ENCODE measurements around the gene ICAM1. TPM values are rescaled to one million over a fixed set of nuclear protein-coding genes. Genes with fewer than 3 reads are reported as not detected.
"Not testable (repeated sequence)": the region's sequence is repeated elsewhere in the genome, so short reads cannot be mapped to it uniquely, and the experiment has no call there.

The ICAM1 gene
- total RNA-seq, 2 donors from 2014 or later, result 12.0 to 28.5 TPM

- ATAC-seq (no peak), DNase-seq (no peak)
- intact Hi-C loops (cut with DNase I), result no loop called here
Observed at GRCh38 chr19:10237702-10238101, 33.2 kb upstream of the ICAM1 start.

DNA sequence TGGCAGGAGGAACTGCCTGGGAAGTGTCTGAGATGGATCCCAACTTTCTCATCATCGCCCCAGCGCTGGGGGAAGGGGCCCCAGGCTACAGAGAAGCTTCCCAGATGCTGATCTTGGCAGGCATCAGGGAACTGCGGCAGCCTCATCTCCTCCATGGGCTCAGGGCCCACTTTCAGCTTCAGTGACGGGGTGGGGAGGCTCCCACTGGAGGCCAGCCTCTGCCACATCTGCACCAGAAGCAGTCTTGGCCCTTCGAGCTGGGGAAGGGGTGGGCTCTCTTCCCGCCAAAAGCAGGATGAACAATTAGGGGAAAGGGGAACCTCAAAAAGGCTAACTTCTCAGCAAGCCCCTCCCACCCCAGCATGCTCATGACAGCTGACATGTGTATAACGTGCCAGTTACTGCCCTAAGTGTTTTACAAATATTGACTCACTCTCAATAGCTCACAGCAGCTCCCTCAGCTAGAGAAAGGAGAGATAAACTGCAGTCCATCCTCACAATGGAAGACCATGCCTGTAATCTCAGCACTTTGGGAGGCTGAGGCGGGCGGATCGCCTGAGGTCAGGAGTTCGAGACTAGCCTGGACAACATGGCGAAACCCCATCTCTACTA lies 32.6 kb upstream of the ICAM1 start:
- DNase-seq, result peak; percentile 69
- ATAC-seq, result peak; percentile 66 to 81
- intact Hi-C loops (cut with DNase I), result no loop called here

DNA sequence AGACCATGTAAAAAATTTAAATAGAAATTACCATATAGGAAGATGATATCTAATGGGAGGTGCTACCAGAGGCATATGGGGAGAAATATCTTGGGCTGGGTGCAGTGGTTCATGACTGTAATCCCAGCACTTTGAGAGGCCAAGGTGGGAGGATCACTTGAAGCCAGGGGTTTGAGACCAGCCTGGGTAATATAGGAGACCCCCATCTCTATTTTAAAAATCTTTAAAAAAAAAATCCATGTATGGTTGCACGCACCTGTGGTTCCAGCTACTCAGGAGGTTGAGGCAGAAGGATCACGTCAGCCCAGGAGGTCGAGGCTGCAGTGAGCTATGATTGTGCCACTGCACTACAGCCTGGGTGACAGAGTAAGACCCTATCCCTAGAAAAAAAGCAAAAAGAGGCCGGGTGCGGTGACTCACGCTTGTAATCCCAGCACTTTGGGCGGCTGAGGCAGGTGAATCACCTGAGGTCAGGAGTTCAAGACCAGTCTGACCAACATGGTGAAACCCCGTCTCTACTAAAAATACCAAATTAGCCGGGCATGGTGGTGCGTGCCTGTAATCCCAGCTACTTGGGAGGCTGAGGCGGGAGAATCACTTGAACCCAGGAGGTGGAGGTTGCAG lies 29.0 kb upstream of the ICAM1 start:
- not testable (repeated sequence) for ATAC-seq, DNase-seq
- intact Hi-C loops (cut with DNase I), result loop anchor here in 1 of 2 donors (10.0 kb wide), 1 partner anchor 47 kb away; the partner anchor contains the start of gene DNMT1

DNA sequence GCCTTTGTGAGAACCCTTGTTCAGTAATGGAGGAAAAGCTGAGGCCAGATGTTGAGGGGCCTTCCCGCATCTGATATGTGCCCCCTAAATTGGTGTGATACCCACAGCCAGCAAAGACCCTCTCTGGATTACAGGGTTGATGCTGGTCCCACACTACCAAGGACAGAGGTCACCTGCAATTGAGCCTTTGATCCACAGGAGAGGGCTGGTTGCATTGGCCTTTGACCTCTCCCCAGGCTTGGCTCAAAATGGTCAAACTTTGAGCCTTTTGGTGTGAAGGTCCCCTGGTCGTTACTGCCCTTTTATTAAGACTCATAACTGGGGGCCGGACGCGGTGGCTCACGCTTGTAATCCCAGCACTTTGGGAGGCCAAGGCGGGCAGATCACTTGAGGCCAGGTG lies 27.3 kb upstream of the ICAM1 start:
- ATAC-seq (no peak), DNase-seq (no peak)
- intact Hi-C loops (cut with DNase I), result loop anchor here in 1 of 2 donors (10.0 kb wide), 1 partner anchor 49 kb away; the partner anchor contains the start of gene DNMT1

DNA sequence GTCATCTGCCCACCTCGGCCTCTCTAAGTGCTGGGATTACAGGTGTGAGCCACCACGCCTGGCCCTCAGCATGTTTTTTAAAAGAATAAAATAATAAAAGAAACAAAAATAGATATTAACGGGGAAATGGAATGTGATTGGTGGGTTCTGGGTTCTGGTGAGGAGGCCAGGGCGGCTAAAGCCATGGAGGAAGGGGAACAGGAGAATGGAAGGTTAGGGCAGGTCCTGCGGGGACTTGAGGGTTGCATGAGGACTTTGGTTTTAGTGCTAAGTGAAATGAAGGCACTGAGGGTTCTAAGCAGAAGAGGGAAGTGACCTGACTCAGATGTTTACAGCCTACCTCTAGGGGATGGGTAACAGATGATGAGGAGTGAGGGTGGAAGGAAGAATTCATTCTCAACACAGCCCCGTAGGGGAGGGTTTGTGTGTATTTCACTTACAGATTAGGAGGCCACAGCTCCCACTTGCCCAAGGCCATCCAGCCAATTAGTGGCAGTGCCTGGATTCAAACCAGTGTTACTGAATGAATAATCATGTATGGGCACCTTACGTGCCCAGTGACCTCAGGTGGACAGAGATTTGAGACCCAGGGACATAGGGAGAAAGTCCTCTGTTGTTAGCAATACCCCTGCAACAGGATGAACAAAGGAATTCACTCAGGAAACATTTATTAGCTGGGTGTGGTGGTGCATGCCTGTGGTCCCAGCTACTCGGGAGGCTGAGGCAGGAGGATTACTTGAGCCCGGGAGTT lies 25.6 kb upstream of the ICAM1 start:
- DNase-seq (no peak), ATAC-seq (no peak)
- intact Hi-C loops (cut with DNase I), result loop anchor here in 1 of 2 donors (10.0 kb wide), 1 partner anchor 51 kb away; the partner anchor contains the start of gene DNMT1

DNA sequence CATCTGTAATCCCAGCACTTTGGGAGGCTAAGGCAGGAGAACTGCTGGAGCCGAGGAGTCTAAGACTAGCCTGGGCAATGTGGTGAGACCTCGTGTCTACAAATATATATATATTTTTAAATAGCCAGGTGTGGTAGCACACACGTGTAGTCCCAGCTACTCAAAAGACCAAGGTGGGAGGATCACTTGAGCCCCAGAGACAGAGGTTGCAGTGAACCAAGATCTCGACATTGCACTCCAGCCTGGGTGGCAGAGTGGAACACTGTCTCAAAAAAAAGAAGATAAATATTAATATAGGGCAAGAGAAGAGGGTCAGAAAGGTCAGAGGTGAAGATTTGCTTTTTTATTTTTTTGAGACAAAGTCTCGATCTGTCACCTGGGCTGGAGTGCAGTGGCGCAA lies 24.4 kb upstream of the ICAM1 start:
- DNase-seq, result no peak
- ATAC-seq, result no peak
- intact Hi-C loops (cut with DNase I), result loop anchor here in 1 of 2 donors (10.0 kb wide), 1 partner anchor 52 kb away; the partner anchor contains the start of gene DNMT1

GRCh38 chr19:10251792-10252694 lies 18.9 kb upstream of the ICAM1 start, which contains the start of gene MRPL4:
Gene MRPL4, plus strand, starts transcription at chr19:10252214. Its CDS starts 40 bp downstream, at chr19:10252254.
- peak; percentile 98 for DNase-seq
- intact Hi-C loops (cut with DNase I), result loop anchor here in 1 of 2 donors (2.0 to 5.0 kb wide), 2 partner anchors 23 to 320 kb away; no protein-coding TSS in a partner anchor
- peak; percentile 97 for ATAC-seq

DNA sequence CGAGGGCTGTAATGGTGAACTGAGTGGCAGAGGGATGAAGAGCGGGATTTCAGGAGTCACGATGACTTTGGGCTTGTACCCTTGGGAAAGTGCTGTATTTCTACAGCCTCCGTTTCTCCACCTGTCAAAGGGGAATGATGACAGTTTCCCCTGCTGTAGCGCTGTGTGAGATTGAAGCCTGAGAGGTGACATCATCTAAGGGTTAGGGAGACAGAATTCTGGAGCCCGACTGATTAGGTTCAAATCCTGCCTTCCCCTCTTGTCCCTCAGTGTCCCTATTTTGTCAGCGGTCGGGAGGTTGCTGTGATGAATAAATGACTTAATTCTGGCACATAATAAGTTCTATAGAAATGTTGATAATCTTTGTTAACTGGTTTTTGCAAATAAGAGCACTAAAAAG lies 18.2 kb upstream of the ICAM1 start:
- intact Hi-C loops (cut with DNase I), result loop anchor here in 1 of 2 donors (5.0 kb wide), 1 partner anchor 320 kb away; no protein-coding TSS in a partner anchor
- ATAC-seq (no peak), DNase-seq (no peak)

- DNase-seq (no peak), ATAC-seq (no peak)
- intact Hi-C loops (cut with DNase I), result loop anchor here in 1 of 2 donors (5.0 kb wide), 1 partner anchor 322 kb away; no protein-coding TSS in a partner anchor
Observed at GRCh38 chr19:10254244-10254643, 16.7 kb upstream of the ICAM1 start.

DNA sequence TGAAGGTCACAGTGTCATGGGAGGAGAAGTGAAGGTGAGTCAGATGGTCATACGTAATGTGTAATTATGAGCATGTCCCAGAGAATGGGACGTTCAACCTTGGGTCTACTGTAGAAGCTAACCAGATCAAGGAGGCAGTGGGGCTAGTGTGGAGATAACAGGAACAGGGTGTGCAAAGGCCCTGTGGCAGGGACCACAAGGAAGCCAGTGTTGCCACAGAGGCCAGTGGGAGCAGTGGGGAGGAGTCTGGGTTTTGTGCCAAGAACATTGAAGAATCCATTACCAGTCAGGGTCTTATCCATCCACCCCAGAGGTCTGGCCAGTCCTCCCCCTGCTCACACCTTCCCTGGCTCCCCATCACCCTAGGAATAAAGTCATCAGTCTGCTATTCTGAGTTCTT lies 15.6 kb upstream of the ICAM1 start:
- ATAC-seq, result no peak
- intact Hi-C loops (cut with DNase I), result no loop called here
- DNase-seq, result no peak

DNA sequence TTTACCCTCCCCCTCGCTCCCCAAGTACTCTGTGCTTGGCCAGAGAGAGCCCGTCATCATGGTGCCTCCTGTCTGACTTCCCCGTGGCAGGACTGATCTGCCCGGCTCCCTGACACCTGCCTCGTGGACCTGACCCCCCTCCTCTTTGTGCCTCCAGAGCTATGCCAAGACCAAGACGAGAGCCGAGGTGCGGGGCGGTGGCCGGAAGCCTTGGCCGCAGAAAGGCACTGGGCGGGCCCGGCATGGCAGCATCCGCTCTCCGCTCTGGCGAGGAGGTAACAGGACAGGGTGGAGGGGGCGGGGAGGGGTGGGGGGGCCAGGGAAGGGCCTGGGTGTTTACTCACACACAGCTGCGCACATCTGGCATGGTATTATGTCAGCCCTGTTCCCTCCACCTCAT lies 14.4 kb upstream of the ICAM1 start:
- intact Hi-C loops (cut with DNase I), result no loop called here
- DNase-seq, result no peak

GRCh38 chr19:10256970-10257615 lies 13.8 kb upstream of the ICAM1 start:
- no peak for ATAC-seq
- DNase-seq, result no peak
- intact Hi-C loops (cut with DNase I), result no loop called here

More for the DNA sequence above, 14.4 kb upstream of the ICAM1 start:
- ATAC-seq, result no peak

DNA sequence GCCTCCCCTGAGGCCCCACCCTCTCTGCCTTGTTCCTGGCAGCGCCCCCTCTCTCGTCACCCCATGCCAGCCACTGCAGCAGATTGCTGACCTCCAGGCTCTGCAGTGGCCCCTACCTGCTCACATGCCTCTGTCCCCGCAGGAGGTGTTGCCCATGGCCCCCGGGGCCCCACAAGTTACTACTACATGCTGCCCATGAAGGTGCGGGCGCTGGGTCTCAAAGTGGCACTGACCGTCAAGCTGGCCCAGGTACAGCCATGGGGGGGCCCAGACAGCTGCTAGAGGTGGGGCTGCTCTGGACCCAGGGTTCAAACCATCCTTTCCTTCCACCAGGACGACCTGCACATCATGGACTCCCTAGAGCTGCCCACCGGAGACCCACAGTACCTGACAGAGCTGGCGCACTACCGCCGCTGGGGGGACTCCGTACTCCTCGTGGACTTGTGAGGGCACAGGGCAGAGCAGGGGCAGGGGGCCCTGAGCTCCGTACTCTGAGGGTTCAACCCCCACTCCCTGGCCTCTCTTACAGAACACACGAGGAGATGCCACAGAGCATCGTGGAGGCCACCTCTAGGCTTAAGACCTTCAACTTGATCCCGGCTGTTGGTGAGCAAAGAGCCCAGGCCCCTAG lies 12.7 kb upstream of the ICAM1 start:
- ATAC-seq, result peak in 1 of 2 donors; percentile 3
- no peak for DNase-seq
- intact Hi-C loops (cut with DNase I), result no loop called here

DNA sequence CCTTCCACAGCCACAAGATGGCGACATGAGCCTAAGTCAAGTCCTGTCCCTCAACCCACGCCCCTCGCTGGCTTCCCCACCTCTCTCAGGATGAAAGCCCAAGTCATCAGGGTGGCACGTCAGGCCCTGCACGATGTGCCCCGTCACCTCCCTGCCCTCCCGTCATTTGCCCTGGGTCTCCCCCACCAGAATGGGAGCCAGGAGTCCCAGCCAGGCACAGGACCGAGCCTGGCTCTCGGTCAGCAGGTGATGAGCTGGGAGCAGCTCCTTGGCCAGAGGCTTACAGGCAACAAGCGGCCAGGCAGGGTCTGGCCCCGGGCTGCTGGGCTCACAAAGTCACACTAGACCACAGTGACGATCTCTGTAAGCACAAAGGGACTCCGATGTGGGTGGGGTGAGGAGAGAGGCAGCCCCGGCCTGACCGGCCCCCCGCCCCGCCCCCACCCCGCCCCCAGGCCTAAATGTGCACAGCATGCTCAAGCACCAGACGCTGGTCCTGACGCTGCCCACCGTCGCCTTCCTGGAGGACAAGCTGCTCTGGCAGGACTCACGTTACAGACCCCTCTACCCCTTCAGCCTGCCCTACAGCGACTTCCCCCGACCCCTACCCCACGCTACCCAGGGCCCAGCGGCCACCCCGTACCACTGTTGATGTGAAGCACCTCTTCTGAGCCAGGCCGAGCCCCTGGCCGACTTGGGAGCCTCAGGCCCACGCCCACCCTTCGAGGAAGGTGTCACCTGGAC lies 11.6 kb upstream of the ICAM1 start:
- peak; percentile 70 to 75 for ATAC-seq
- intact Hi-C loops (cut with DNase I), result no loop called here
- DNase-seq, result peak; percentile 88

- intact Hi-C loops (cut with DNase I), result no loop called here
- ATAC-seq (no peak), DNase-seq (no peak)
Observed at GRCh38 chr19:10260141-10260584, 10.8 kb upstream of the ICAM1 start.

GRCh38 chr19:10262771-10263170 lies 8.1 kb upstream of the ICAM1 start:
- intact Hi-C loops (cut with DNase I), result no loop called here
- DNase-seq, result no peak
- ATAC-seq, result no peak

GRCh38 chr19:10266706-10267105 lies 4.2 kb upstream of the ICAM1 start:
- intact Hi-C loops (cut with DNase I), result no loop called here
- DNase-seq (no peak), ATAC-seq (no peak)

All from left cardiac atrium (tissue), 4 donors.